ENCODE measurements around the gene ASB18. TPM values are rescaled to one million over a fixed set of nuclear protein-coding genes. Genes with fewer than 3 reads are reported as not detected.

Gene ASB18
- total RNA-seq, 1 experiment from 2014 or later: 0.46 TPM

GRCh38 chr2:236215196-236215595, 49.0 kb downstream of the ASB18 start:
- no peak for DNase-seq
- CTCF ChIA-PET: no interaction called here

GRCh38 chr2:236214376-236214995, 49.7 kb downstream of the ASB18 start:
- Histone ChIP-seq H3K9me3 (ENCODE audit: insufficient read depth, low read depth) (no peaks in the 10 kb centered on the region), H3K36me3 (ENCODE audit: low read depth) (no peaks in the 10 kb centered on the region), H3K4me1 (replicated peaks; ENCODE audit: insufficient read depth) (no peaks in the 10 kb centered on the region), H3F3A (ENCODE audit: insufficient read depth, low read depth) (no peaks in the 10 kb centered on the region), H3K27me3 (ENCODE audit: insufficient read depth, low read depth) (no peaks in the 10 kb centered on the region), H3K79me2 (ENCODE audit: low read depth) (no peaks in the 10 kb centered on the region), H3K4me3 (no peak overlapping the region), H2AFZ (no peak overlapping the region), H3K4me2 (no peak overlapping the region), H3K27ac (no peak overlapping the region), H4K20me1 (ENCODE audit: insufficient read depth) (no peaks in the 10 kb centered on the region), H3K9me2 (ENCODE audit: insufficient read depth) (no peaks in the 10 kb centered on the region)
- CTCF ChIA-PET: no interaction called here
- intact Hi-C loops (cut with micrococcal nuclease; ENCODE audit: unreplicated experiment): no loop called here
- TF ChIP-seq CTCF (conservative IDR thresholded peaks at IDR 0.05): no peak
- TF ChIP-seq EZH2 (IDR thresholded peaks at IDR 0.05; ENCODE audit: low read depth): no peak
- DNase-seq: no peak
- POLR2A ChIA-PET (ENCODE audit: unreplicated experiment): no interaction called here
- no TSS peak for BruUV-seq (replicated peaks)

More at GRCh38 chr2:236215196-236215595, 49.0 kb downstream of the ASB18 start:
- Histone ChIP-seq H3K36me3 (ENCODE audit: low read depth) (no peaks in the 10 kb centered on the region), H3K4me1 (replicated peaks; ENCODE audit: insufficient read depth) (no peaks in the 10 kb centered on the region), H4K20me1 (ENCODE audit: insufficient read depth) (no peaks in the 10 kb centered on the region), H3K4me2 (no peak overlapping the region), H3K9me3 (ENCODE audit: insufficient read depth, low read depth) (no peaks in the 10 kb centered on the region), H3F3A (ENCODE audit: insufficient read depth, low read depth) (no peaks in the 10 kb centered on the region), H3K9me2 (ENCODE audit: insufficient read depth) (no peaks in the 10 kb centered on the region), H3K4me3 (no peak overlapping the region), H3K79me2 (ENCODE audit: low read depth) (no peaks in the 10 kb centered on the region), H3K27me3 (ENCODE audit: insufficient read depth, low read depth) (no peaks in the 10 kb centered on the region), H3K27ac (no peak overlapping the region), H2AFZ (no peak overlapping the region)
- POLR2A ChIA-PET (ENCODE audit: unreplicated experiment): no interaction called here
- no TSS peak for BruUV-seq (replicated peaks)
- no peak for TF ChIP-seq EZH2 (IDR thresholded peaks at IDR 0.05; ENCODE audit: low read depth)
- no peak for TF ChIP-seq CTCF (conservative IDR thresholded peaks at IDR 0.05)
- intact Hi-C loops (cut with micrococcal nuclease; ENCODE audit: unreplicated experiment): no loop called here

- Histone ChIP-seq H3K4me2 (no peak overlapping the region), H3K79me2 (ENCODE audit: low read depth) (no peaks in the 10 kb centered on the region), H3K27ac (no peak overlapping the region), H3K27me3 (ENCODE audit: insufficient read depth, low read depth) (no peaks in the 10 kb centered on the region), H3K4me3 (no peak overlapping the region), H3F3A (ENCODE audit: insufficient read depth, low read depth) (no peaks in the 10 kb centered on the region), H3K9me2 (ENCODE audit: insufficient read depth) (no peaks in the 10 kb centered on the region), H3K36me3 (ENCODE audit: low read depth) (no peaks in the 10 kb centered on the region), H2AFZ (no peak overlapping the region), H3K9me3 (ENCODE audit: insufficient read depth, low read depth) (no peaks in the 10 kb centered on the region), H4K20me1 (ENCODE audit: insufficient read depth) (no peaks in the 10 kb centered on the region), H3K4me1 (replicated peaks; ENCODE audit: insufficient read depth) (no peaks in the 10 kb centered on the region)
- BruUV-seq (replicated peaks): no TSS peak
- intact Hi-C loops (cut with micrococcal nuclease; ENCODE audit: unreplicated experiment): no loop called here
- CTCF ChIA-PET: no interaction called here
- no peak for DNase-seq
- no peak for TF ChIP-seq EZH2 (IDR thresholded peaks at IDR 0.05; ENCODE audit: low read depth)
- TF ChIP-seq CTCF (conservative IDR thresholded peaks at IDR 0.05): no peak
- POLR2A ChIA-PET (ENCODE audit: unreplicated experiment): no interaction called here
Measured at GRCh38 chr2:236211296-236211695, 52.9 kb downstream of the ASB18 start.
